HS-5 (cell line): ENCODE measurements around the gene BMP10.

Experiments used
- DNase-seq: peaks from one replicate; pipeline ENCODE4 v3.0.0-alpha.2; 2012; ENCODE audit warnings: low read depth

Gene BMP10

GRCh38 chr2:68889500-68889899 lies 18.3 kb upstream of the BMP10 start:
- DNase-seq: no peak

- DNase-seq: no peak
These were observed 17.8 kb upstream of the BMP10 start for GRCh38 chr2:68889021-68889420.

DNA sequence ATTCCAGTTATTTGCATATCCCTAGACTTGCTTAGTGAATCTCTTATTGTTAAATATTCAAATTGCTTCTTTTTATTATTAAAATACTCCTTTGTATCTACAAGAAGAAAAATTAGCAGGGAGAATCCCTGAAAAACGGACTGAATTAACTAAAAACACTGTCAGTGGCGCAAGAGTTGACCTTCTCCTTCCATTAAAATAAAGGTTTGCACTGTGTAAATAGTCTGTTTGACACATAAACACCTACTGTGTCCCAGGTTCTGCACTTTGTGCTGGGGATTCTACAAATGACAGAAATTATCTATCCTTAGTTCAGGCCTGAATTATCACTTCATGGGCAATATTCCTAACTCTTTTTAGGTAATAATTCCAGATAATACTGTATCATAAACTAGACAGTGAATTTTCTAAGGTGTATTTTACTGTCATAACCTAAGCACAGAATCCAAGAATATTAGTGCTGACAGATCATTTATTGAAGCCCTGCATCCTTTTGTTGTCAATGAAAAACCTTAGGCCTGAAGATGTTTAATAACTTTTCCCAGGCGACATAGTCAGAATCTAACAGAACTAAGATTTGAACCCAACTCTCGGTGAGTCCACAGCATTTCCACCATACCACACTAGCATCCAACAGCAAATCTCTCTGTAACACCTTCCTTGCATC lies 17.0 kb upstream of the BMP10 start:
- no peak for DNase-seq

DNA sequence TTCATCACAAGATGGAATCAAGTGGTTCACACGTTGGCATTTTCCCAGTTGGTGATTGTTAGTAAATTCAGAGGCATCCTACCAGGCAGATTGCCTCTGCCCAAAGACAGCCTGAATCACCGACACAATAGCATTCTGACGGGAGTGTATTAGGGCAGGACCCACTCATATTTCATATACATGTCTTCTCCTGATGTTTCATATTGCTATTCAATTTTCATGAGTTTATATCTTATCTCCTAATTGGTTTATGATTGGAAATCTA lies 14.5 kb upstream of the BMP10 start:
- no peak for DNase-seq

- no peak for DNase-seq
These were observed 14.0 kb upstream of the BMP10 start for GRCh38 chr2:68885074-68885810.

DNA sequence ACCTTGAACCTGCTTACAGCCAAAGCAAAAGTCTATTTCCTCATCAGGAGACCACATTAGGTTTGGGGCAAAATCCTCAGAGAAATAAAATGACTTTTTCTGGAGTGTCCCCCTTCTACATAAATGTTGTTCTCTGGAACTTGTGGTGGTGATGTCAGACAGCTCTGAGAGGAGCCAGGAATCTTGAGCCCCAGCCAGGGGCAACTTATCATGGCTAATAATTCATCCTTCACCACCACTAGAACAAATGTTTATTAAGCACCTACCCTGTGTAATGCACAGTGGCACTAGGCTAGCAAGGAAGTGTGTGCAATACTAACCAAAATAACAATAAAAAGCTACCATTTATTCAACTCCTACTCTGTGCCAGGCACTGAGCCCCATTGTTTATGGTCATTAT lies 9.0 kb upstream of the BMP10 start:
- no peak for DNase-seq

GRCh38 chr2:68879296-68879695 lies 8.1 kb upstream of the BMP10 start:
- DNase-seq: no peak

- no peak for DNase-seq
These were observed 7.6 kb upstream of the BMP10 start for GRCh38 chr2:68878753-68879152.

GRCh38 chr2:68878071-68878711 lies 7.0 kb upstream of the BMP10 start:
- DNase-seq: no peak

- no peak for DNase-seq
These were observed 6.0 kb upstream of the BMP10 start for GRCh38 chr2:68877079-68877772.

DNA sequence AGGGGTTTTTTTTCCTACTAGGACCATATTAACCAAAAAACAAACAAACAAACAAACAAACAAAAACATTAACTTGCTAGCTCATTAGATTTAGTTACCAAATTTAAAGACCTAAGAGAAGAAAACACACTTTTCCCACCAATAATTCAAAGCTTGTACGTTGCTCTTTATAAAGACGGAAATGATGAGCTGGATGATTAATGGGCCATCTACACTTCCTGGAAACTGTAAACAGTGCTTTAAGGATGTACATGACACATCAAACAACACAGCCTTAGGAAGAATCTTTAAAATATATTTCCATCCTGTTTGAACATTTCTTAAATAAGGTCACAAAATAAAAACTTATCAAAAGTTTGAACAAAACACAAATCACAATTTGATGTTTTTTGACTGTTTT lies 982 bp downstream of the BMP10 start:
- DNase-seq: no peak

GRCh38 chr2:68865108-68865507 lies 6.1 kb downstream of the BMP10 start:
- DNase-seq: no peak

GRCh38 chr2:68863996-68864395 lies 7.2 kb downstream of the BMP10 start:
- DNase-seq: no peak

DNA sequence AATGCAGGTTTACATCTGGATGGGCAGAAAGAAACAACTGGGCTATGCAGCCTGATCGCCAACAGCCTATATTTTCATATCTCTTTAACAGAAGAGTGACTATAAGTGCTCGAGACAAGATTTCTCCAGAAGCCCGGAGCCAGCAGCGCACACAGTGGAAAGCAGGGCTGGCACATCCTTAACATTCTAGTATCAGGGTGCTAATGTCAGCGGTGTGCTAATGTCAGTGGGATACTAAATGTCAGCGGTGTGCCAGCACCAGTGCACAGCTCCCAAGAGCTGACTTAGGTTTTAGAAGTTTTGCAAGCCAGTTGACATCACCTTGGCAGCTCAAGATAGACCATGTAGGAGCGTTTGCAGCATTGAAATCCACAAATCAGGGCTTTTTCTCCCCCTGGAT lies 8.3 kb downstream of the BMP10 start:
- no peak for DNase-seq

DNA sequence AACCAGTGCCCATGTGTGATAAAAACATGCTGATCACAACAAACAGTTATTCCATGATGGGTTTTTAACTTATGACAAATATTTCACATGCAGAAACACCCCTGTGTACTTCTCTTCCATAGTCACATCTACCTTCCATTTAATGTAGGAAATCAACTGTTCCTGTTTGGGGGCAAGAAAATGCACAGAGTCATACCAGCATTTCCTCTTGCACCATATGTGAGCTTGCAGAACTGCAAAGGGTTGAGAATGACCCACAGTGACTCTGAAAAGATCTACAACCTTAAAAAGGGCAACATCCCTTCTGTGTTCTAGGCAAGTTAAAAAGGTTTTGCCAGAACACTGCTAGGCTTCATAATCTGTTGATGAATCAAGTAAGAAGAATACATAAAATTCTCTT lies 9.9 kb downstream of the BMP10 start:
- DNase-seq: no peak

DNA sequence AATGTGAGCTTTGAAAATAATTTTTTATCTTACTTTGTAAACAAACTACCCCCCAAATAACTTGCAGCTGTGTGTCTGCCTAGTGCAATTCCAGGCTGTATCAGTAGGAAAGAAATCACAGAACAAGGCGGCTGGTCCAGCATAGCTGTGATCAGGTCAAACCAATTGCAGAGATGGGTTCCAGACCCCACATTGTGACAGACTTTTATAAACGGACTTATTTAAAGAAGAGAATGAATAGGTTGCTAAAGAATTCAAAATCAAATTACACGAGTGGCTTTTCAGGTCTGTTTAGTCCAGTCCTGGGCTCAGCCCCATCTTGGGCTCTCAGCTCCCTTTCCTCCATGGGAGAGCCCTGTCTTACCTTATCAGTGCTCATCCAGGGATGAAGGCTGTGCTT lies 11.1 kb downstream of the BMP10 start:
- DNase-seq: no peak

DNA sequence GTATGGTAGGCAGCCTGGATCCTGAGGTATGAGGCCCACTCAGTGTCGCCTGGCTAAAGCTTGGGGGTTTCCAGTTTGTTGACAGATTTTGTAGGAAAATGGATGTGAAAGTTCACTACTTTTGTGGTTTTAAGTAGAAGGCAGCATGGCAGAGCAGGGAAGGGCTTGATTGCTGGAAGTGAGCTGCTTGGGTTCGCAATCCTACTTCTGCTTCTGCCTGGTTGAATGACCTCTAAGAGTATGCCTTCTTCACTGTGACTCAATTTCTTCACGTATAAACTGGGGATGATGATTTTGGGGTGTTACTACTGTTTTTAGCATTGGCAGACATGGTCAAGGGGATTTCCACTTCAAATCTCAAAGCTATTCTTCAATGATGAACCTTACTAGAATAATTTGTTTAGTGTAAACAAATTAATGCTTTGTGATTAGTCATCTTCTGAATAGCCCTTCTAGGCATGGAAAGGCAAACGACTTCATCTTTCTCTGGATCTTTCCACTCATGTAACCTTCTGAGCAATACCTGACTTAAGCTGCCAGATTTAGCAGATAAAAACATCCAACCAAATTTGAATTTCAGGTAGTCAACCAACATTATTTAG lies 13.2 kb downstream of the BMP10 start:
- no peak for DNase-seq

- DNase-seq: no peak
These were observed 13.9 kb downstream of the BMP10 start for GRCh38 chr2:68857202-68857845.

- no peak for DNase-seq
These were observed 15.6 kb downstream of the BMP10 start for GRCh38 chr2:68855550-68855949.

GRCh38 chr2:68854476-68854875 lies 16.7 kb downstream of the BMP10 start:
- DNase-seq: no peak

GRCh38 chr2:68853915-68854314 lies 17.3 kb downstream of the BMP10 start:
- DNase-seq: no peak

DNA sequence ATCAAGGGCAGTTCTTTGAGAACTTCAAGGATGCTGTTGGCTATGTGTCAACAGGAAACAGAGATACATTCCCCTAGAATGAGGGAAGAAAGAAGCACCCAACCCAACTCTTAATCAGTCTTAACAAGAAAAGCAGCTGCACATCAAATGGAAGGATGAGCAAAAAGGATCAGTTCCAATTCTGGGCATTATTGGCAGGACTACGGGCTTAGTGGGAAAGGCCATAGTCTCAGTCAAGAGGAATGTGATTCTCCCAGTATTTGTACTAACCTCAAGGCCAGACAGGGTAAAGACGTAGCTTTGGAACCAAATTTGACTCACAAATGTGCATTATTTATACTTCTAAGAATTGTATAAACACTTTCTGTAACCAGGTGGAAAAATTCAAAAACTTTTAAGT lies 18.2 kb downstream of the BMP10 start:
- DNase-seq: no peak
